GM19395 (cell line): ENCODE results near the gene HEATR3.
A peak's percentile ranks its signal among the peaks of the same experiment; 100 is the strongest.
"Not testable (repeated sequence)": the region's sequence is repeated elsewhere in the genome, so short reads cannot be mapped to it uniquely, and the experiment has no call there.

Experiments used
- ATAC-seq: cut with Tn5 transposase; IDR thresholded peaks from one replicate; pipeline ENCODE4 v1.9.1; 2021; ENCODE audit warnings: mild to moderate bottlenecking, moderate library complexity; ENCODE audit not compliant: unreplicated experiment

Gene HEATR3

GRCh38 chr16:50099957-50100648 is 34.3 kb downstream of the HEATR3 start:
- no peak for ATAC-seq

- ATAC-seq = no peak
These were observed 36.4 kb downstream of the HEATR3 start for GRCh38 chr16:50102051-50102746.

GRCh38 chr16:50103764-50104163 is 38.0 kb downstream of the HEATR3 start:
- ATAC-seq = no peak

GRCh38 chr16:50114357-50115129 is 48.8 kb downstream of the HEATR3 start:
- ATAC-seq = no peak

- no peak for ATAC-seq
These were observed 54.9 kb downstream of the HEATR3 start for GRCh38 chr16:50120711-50121110.

- no peak for ATAC-seq
These were observed 55.5 kb downstream of the HEATR3 start for GRCh38 chr16:50121278-50121677.

GRCh38 chr16:50121721-50122445 is 56.1 kb downstream of the HEATR3 start:
- peak; percentile 71 for ATAC-seq

- ATAC-seq = no peak
These were observed 57.6 kb downstream of the HEATR3 start for GRCh38 chr16:50123417-50123816.

GRCh38 chr16:50124769-50125168 is 59.0 kb downstream of the HEATR3 start:
- no peak for ATAC-seq

- no peak for ATAC-seq
These were observed 60.4 kb downstream of the HEATR3 start for GRCh38 chr16:50126183-50126582.

GRCh38 chr16:50132571-50132970 is 66.8 kb downstream of the HEATR3 start:
- not testable (repeated sequence) for ATAC-seq

- no peak for ATAC-seq
These were observed 67.4 kb downstream of the HEATR3 start for GRCh38 chr16:50133214-50133613.

GRCh38 chr16:50136399-50136798 is 70.6 kb downstream of the HEATR3 start:
- ATAC-seq = no peak

GRCh38 chr16:50137268-50137667 is 71.5 kb downstream of the HEATR3 start:
- ATAC-seq = no peak

- no peak for ATAC-seq
These were observed 73.8 kb downstream of the HEATR3 start for GRCh38 chr16:50139580-50139979.

- no peak for ATAC-seq
These were observed 78.4 kb downstream of the HEATR3 start for GRCh38 chr16:50144211-50144610.

GRCh38 chr16:50146479-50147435 is 81.0 kb downstream of the HEATR3 start:
- no peak for ATAC-seq

GRCh38 chr16:50151322-50151721 is 85.6 kb downstream of the HEATR3 start:
- no peak for ATAC-seq

GRCh38 chr16:50151756-50152155 is 86.0 kb downstream of the HEATR3 start:
- ATAC-seq = no peak

GRCh38 chr16:50152351-50152806 is 86.6 kb downstream of the HEATR3 start:
- peak; percentile 76 for ATAC-seq
